ENCODE data around the gene EMP3. TPM values are rescaled to one million over a fixed set of nuclear protein-coding genes. Genes with fewer than 3 reads are reported as not detected.
"Not testable (repeated sequence)": the region's sequence is repeated elsewhere in the genome, so short reads cannot be mapped to it uniquely, and the experiment has no call there.

Gene EMP3
- total RNA-seq, 1 experiment from 2014 or later = 171 TPM

GRCh38 chr19:48371367-48371766 is 46.0 kb downstream of the EMP3 start:
- no TSS peak for BruUV-seq (replicated peaks)
- no peaks in the 10 kb centered on the region for H3K36me3 ChIP-seq (ENCODE audit: control insufficient read depth, insufficient read depth, low read length)
- H3K4me3 ChIP-seq (ENCODE audit: low read depth in 2 of 2, low read length in 2 of 2) = no peak overlapping the region
- intact Hi-C loops (cut with micrococcal nuclease; ENCODE audit: unreplicated experiment) (no loop called here), in situ Hi-C loops (cut with HindIII; ENCODE audit: low pct_unique_long_range_greater_than_20kb, low sequenced_read_pairs) (no loop called here)
- DNase-seq (ENCODE audit: low read depth, low spot score) = no peak
- no peaks in the 10 kb centered on the region for H3K27me3 ChIP-seq (ENCODE audit: control insufficient read depth, insufficient read depth, low read length)
- ChIA-PET POLR2A (no interaction called here), CTCF (no interaction called here)
- H3K9me3 ChIP-seq (ENCODE audit: control insufficient read depth, insufficient read depth, low read depth, low read length) = no peaks in the 10 kb centered on the region
- TF ChIP-seq CTCF (IDR thresholded peaks at IDR 0.05) (no peak), POLR2AphosphoS5 (IDR thresholded peaks at IDR 0.05; ENCODE audit: low read depth, low read length) (no peak), REST (IDR thresholded peaks at IDR 0.05; ENCODE audit: insufficient read depth in 1 of 2, low read depth in 2 of 2, low read length in 1 of 2) (no peak), TCF7L2 (IDR thresholded peaks at IDR 0.05; ENCODE audit: low read depth, low read length) (no peak), SIN3A (IDR thresholded peaks at IDR 0.05; ENCODE audit: borderline replicate concordance, insufficient read depth, low read depth, low read length) (no peak)
- no peak for ATAC-seq
- no peaks in the 10 kb centered on the region for H3K4me1 ChIP-seq (ENCODE audit: control insufficient read depth, insufficient read depth, low read length)
- H3K27ac ChIP-seq (ENCODE audit: low read length) = no peak overlapping the region

GRCh38 chr19:48371771-48372170 is 46.4 kb downstream of the EMP3 start:
- H3K4me3 ChIP-seq (ENCODE audit: low read depth in 2 of 2, low read length in 2 of 2); CTCF ChIA-PET; intact Hi-C loops (cut with micrococcal nuclease; ENCODE audit: unreplicated experiment); POLR2A ChIA-PET; H3K36me3 ChIP-seq (ENCODE audit: control insufficient read depth, insufficient read depth, low read length); in situ Hi-C loops (cut with HindIII; ENCODE audit: low pct_unique_long_range_greater_than_20kb, low sequenced_read_pairs); H3K27ac ChIP-seq (ENCODE audit: low read length); H3K27me3 ChIP-seq (ENCODE audit: control insufficient read depth, insufficient read depth, low read length); BruUV-seq (replicated peaks); DNase-seq (ENCODE audit: low read depth, low spot score); ATAC-seq; H3K9me3 ChIP-seq (ENCODE audit: control insufficient read depth, insufficient read depth, low read depth, low read length); H3K4me1 ChIP-seq (ENCODE audit: control insufficient read depth, insufficient read depth, low read length): not testable (repeated sequence)

- ChIA-PET CTCF (no interaction called here), POLR2A (no interaction called here)
- no peaks in the 10 kb centered on the region for H3K4me1 ChIP-seq (ENCODE audit: control insufficient read depth, insufficient read depth, low read length)
- no peaks in the 10 kb centered on the region for H3K9me3 ChIP-seq (ENCODE audit: control insufficient read depth, insufficient read depth, low read depth, low read length)
- H3K27ac ChIP-seq (ENCODE audit: low read length) = no peak overlapping the region
- BruUV-seq (replicated peaks) = no TSS peak
- no peak overlapping the region for H3K4me3 ChIP-seq (ENCODE audit: low read depth in 2 of 2, low read length in 2 of 2)
- no peaks in the 10 kb centered on the region for H3K36me3 ChIP-seq (ENCODE audit: control insufficient read depth, insufficient read depth, low read length)
- intact Hi-C loops (cut with micrococcal nuclease; ENCODE audit: unreplicated experiment) (no loop called here), in situ Hi-C loops (cut with HindIII; ENCODE audit: low pct_unique_long_range_greater_than_20kb, low sequenced_read_pairs) (no loop called here)
- ATAC-seq (peak; percentile 37; the same call in 1 of the 2 replicates), DNase-seq (ENCODE audit: low read depth, low spot score) (no peak)
- TF ChIP-seq CTCF (IDR thresholded peaks at IDR 0.05) = no peak
- TF ChIP-seq REST (IDR thresholded peaks at IDR 0.05; ENCODE audit: insufficient read depth in 1 of 2, low read depth in 2 of 2, low read length in 1 of 2) = no peak
- no peak for TF ChIP-seq SIN3A (IDR thresholded peaks at IDR 0.05; ENCODE audit: borderline replicate concordance, insufficient read depth, low read depth, low read length)
- TF ChIP-seq TCF7L2 (IDR thresholded peaks at IDR 0.05; ENCODE audit: low read depth, low read length) = no peak
- no peak for TF ChIP-seq POLR2AphosphoS5 (IDR thresholded peaks at IDR 0.05; ENCODE audit: low read depth, low read length)
- H3K27me3 ChIP-seq (ENCODE audit: control insufficient read depth, insufficient read depth, low read length) = no peaks in the 10 kb centered on the region
Measured at GRCh38 chr19:48372904-48373303, 47.6 kb downstream of the EMP3 start.
